ENCODE results near the gene PDE8A.
"Not testable (repeated sequence)": the region's sequence is repeated elsewhere in the genome, so short reads cannot be mapped to it uniquely, and the experiment has no call there.

Gene PDE8A

DNA sequence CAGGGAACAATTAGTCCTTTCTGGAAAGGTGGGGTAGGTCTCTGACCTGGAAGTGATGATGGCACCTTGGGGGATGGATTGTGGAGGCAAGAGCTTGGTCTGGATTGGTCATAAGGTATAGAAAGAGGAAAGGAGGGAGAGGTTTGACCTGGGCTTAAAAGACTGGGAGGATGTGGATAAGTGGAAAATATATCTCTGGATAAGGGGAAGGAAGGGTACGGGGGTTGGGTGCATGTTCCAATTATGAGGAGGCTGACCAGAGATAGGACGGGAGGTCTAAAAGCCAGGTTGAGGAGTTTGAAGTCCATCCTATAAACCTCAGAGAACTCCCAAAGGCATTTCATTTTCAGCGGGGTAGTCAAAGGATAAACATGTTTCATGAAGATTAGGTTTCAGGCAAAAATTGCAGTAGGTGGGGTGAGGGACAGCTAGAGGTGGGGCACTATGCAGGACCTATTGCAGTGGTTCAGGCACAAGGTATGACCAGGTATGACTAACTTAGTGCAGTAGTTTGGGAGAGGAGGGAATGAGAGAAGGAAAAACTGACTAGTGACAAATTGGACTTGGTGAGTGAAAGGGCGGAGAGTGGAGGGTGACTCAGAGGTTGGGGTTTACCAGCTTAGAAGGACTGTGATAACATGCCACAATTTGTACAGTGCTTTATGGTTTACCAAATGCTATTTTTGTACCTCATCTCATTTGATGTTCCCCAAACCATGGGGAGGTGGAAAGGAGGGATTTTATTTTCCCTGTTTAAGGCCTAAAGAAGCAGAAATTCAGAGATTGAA, 10.7 kb downstream of the PDE8A start:
- TF ChIP-seq, protein P1, sequence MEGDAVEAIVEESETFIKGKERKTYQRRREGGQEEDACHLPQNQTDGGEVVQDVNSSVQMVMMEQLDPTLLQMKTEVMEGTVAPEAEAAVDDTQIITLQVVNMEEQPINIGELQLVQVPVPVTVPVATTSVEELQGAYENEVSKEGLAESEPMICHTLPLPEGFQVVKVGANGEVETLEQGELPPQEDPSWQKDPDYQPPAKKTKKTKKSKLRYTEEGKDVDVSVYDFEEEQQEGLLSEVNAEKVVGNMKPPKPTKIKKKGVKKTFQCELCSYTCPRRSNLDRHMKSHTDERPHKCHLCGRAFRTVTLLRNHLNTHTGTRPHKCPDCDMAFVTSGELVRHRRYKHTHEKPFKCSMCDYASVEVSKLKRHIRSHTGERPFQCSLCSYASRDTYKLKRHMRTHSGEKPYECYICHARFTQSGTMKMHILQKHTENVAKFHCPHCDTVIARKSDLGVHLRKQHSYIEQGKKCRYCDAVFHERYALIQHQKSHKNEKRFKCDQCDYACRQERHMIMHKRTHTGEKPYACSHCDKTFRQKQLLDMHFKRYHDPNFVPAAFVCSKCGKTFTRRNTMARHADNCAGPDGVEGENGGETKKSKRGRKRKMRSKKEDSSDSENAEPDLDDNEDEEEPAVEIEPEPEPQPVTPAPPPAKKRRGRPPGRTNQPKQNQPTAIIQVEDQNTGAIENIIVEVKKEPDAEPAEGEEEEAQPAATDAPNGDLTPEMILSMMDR (IDR thresholded peaks at IDR 0.05; ENCODE audit: borderline replicate concordance, control extremely low read depth, extremely low read depth, insufficient read depth, missing control alignments): no peak
- in situ Hi-C loops (cut with MboI; ENCODE audit: low sequenced_read_pairs, unreplicated experiment): no loop called here
- no peak for DNase-seq (ENCODE audit: low spot score)

DNA sequence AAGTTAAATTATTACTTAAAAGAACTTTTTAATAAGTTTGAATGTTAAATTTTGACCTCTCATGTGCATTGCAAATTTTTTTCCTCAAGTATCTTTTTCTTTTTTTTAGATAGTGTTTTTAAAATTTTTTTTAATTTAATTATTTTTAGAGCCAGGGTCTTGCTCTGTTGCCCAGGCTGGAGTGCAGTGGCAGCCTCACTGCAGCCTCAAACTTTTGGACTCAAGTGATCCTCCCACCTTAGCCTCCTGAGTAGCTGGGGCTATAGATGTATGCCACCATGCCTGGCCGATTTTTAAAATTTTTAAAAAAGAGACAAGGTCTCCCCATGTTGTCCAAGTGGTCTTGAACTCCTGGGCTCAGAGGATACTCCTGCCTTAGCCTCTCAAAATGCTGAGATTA, 14.4 kb downstream of the PDE8A start:
- in situ Hi-C loops (cut with MboI; ENCODE audit: low sequenced_read_pairs, unreplicated experiment): no loop called here
- DNase-seq (ENCODE audit: low spot score): no peak
- TF ChIP-seq, protein P1 (IDR thresholded peaks at IDR 0.05; ENCODE audit: borderline replicate concordance, control extremely low read depth, extremely low read depth, insufficient read depth, missing control alignments): no peak

DNA sequence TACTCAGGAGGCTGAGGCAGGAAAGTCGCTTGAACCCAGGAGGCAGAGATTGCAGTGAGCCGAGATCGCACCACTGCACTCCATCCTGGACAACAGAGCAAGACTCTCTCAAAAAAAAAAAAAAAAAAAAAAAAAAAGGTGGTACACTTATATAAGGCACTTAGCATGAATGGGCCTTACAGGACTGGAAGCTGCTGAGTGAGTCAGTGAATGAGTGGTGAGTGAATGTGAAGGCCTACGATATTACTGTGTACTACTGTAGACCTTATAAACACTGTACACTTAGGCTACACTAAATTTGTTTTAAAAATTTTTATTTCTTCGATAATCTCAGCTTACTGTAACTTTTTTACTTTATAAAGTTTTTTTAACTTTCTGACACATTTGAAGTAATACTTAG, 15.1 kb downstream of the PDE8A start:
- DNase-seq (ENCODE audit: low spot score); in situ Hi-C loops (cut with MboI; ENCODE audit: low sequenced_read_pairs, unreplicated experiment): not testable (repeated sequence)

DNA sequence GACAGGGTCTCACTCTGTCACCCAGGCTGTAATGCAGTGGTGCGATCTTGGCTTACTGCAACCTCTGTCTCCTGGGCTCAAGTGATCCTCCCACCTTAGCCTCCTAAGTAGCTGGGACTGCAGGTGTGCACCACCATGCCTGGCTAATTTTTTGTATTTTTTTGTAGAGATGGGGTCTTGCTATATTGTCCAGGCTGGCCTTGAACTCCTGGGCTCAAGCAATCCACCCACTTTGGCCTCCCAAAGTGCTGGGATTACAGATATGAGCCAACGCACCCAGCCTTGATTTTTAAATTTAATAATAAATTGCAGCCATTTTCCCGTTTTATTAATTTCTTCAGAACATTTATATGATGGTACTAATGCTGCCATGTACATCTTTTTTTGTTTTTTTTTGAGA, 15.6 kb downstream of the PDE8A start:
- DNase-seq (ENCODE audit: low spot score); in situ Hi-C loops (cut with MboI; ENCODE audit: low sequenced_read_pairs, unreplicated experiment): not testable (repeated sequence)

DNA sequence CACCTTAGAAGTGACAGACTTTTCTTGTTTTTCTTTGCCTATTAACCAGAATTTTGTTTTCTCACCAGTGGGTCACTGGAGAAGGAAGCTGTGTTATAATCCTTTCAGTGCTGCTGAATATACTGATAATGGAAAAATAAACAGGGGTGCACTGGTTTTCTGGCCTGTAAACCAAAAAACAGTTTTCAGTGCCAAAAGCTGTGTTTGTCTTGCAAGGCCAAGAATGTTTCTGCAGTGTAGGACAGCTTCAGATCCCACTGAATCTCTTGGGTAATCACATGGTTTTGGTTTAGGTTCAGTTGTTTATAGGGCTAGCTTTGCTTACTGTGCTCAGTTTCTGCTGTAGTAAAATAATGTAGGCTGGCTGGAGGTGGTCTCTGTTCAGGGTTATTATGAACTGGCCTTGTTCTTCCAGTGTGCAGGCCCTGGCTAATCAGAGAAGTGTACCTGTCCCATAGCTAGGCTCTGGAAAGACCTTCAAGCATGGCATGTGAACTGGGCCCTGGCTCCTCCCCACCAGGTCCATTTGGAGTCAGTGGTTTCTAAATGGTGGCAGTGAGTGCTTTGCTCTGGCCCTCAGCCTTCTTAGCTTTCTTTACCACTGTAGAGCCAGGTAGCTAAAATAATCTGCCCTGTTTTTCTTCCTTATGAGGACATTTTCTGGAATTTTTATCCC, 18.7 kb downstream of the PDE8A start:
- in situ Hi-C loops (cut with MboI; ENCODE audit: low sequenced_read_pairs, unreplicated experiment): no loop called here
- TF ChIP-seq, protein P1 (IDR thresholded peaks at IDR 0.05; ENCODE audit: borderline replicate concordance, control extremely low read depth, extremely low read depth, insufficient read depth, missing control alignments): no peak
- DNase-seq (ENCODE audit: low spot score): no peak

DNA sequence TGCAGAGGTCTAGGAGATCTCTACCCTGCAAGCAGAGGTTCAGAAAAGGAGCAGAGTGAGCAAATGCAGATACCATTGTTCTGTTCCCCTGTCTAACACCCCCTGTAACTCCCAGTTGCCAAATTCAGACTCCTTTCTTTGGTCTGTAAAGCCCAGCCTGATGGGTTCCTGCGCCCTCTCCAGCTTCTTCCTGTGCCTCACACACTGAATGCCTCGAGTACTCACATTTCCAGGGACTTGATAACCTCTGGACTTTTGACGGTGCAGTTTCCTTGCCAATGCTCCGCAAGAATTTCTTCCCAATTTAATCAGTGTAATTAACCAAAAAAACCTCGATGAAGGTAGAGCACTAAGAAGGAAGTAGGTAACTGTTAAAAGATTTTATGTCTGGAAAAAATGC, 19.3 kb downstream of the PDE8A start:
- TF ChIP-seq, protein P1 (IDR thresholded peaks at IDR 0.05; ENCODE audit: borderline replicate concordance, control extremely low read depth, extremely low read depth, insufficient read depth, missing control alignments): no peak
- in situ Hi-C loops (cut with MboI; ENCODE audit: low sequenced_read_pairs, unreplicated experiment): no loop called here
- DNase-seq (ENCODE audit: low spot score): no peak

DNA sequence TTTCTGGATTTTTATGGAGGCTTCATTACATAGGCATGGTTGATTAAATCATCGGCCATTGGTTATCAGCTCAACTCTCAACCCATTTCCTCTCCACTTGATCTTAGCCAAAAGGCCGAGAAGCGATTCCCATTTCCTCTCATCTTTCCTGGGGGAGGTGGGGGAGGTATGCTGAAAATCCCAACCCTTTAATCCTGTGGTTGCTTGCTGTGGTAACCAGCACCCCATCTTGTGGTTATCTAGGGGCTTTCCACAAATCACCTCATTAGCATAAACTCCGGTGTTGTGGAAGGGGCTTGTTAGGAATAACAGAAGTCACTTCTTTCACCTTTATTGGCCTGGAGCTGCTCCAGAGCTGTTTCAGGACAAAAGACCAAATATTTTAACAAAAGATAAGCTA, 20.9 kb downstream of the PDE8A start:
- TF ChIP-seq, protein P1 (IDR thresholded peaks at IDR 0.05; ENCODE audit: borderline replicate concordance, control extremely low read depth, extremely low read depth, insufficient read depth, missing control alignments): no peak
- no peak for DNase-seq (ENCODE audit: low spot score)
- in situ Hi-C loops (cut with MboI; ENCODE audit: low sequenced_read_pairs, unreplicated experiment): no loop called here

All from GM13976 (cell line).